Measurements from ENCODE around the gene BRICD5.

BRICD5 gene

GRCh38 chr16:2199095-2199494 is 11.6 kb downstream of the BRICD5 start:
- DNase-seq (ENCODE audit: low read depth): no peak

DNA sequence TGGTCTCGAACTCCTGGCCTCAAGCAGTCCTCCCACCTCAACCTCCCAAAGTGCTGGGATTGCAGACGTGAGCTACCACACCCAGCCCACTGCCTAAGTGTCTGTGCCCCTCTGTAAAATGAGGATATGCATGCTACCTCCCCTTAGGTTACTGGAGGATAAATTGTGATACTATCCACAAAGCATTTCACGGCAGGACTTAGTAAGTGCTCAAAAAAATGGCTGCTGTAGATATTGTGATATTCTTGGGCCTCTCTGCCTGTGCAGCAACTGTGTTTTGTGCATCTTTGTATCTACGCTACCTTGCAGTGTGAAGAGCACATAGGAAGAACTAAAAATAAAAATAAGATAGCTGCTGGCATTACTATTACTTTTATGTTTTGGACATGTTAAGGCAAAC is 12.4 kb downstream of the BRICD5 start:
- DNase-seq (ENCODE audit: low read depth): no peak

- DNase-seq (ENCODE audit: low read depth): no peak
Measured at GRCh38 chr16:2197765-2198164, 12.9 kb downstream of the BRICD5 start.

DNA sequence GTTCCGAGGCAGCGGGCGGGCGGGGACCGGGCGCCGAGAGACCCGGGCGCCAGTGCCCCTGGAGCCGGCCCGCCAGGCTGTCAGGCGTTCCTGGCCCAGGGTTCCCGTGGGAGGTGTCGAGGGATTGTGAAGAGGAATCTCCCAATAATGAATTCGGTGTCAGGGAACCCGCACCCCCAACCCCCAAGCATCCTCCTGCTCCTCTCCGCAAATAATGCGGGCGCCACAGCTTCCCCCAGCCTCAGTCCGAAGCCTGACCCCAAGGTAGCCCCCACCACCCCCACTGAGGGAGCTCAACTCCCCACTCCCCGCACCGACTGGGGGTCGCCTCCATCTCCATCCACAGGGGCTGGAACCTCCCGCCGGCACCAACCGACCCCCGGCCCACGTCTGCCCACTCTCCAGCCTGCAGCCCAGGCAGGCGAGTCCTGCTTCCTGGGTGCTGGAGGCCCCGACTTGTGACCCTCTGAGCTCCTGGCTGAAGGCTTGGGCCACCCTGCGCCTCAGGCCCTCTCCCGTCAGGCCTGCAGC is 13.6 kb downstream of the BRICD5 start:
- no peak for DNase-seq (ENCODE audit: low read depth)

GRCh38 chr16:2196162-2196980 is 14.3 kb downstream of the BRICD5 start, which contains the start of gene CASKIN1:
Gene CASKIN1, minus strand, starts transcription at chr16:2196605. Its CDS starts 173 bp downstream, at chr16:2196432.
- DNase-seq (ENCODE audit: low read depth): no peak

GRCh38 chr16:2195322-2196161 is 15.1 kb downstream of the BRICD5 start:
- no peak for DNase-seq (ENCODE audit: low read depth)

GRCh38 chr16:2194852-2195321 is 15.8 kb downstream of the BRICD5 start:
- DNase-seq (ENCODE audit: low read depth): no peak

- no peak for DNase-seq (ENCODE audit: low read depth)
Measured at GRCh38 chr16:2194166-2194834, 16.4 kb downstream of the BRICD5 start.

- DNase-seq (ENCODE audit: low read depth): no peak
Measured at GRCh38 chr16:2191446-2191706, 19.3 kb downstream of the BRICD5 start.

DNA sequence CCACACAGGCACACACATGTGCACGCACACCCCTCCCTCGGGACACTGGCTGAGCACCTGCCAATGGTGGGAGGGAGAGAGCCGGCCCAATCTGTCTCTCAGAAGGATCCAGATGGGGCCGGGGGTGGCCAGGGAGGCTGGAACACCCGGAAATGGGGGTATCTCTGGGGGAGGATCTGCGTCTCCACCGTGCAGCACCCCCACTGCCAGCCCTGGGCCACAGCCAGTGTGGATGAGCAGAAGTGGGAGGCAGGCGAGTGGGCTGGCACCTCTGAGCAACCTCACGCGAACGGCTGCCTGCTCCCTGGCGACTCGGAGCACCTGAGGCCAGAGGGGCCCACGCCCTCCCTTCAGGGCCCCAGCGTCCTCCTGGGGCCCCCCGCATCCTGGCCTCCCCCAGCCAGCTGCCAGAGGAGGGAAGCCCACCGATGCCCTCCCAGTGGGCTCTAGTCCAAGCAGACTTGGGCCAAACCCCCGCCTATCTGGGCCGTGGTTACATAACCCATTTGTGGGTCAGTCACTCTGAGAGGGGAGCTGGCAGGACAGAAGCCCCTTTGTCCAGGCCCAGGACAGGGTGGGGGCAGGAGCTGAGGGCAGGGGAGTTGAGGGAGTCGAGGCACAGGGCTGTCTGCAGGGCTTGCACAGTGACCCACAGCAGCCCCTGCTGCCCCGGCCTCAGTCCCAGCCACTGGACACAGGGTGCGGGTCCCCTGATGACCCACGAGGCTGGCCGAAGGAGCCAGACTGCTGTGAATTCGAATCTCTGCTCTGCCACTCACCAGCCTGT is 19.8 kb downstream of the BRICD5 start:
- DNase-seq (ENCODE audit: low read depth): no peak

- no peak for DNase-seq (ENCODE audit: low read depth)
Measured at GRCh38 chr16:2190002-2190658, 20.5 kb downstream of the BRICD5 start.

DNA sequence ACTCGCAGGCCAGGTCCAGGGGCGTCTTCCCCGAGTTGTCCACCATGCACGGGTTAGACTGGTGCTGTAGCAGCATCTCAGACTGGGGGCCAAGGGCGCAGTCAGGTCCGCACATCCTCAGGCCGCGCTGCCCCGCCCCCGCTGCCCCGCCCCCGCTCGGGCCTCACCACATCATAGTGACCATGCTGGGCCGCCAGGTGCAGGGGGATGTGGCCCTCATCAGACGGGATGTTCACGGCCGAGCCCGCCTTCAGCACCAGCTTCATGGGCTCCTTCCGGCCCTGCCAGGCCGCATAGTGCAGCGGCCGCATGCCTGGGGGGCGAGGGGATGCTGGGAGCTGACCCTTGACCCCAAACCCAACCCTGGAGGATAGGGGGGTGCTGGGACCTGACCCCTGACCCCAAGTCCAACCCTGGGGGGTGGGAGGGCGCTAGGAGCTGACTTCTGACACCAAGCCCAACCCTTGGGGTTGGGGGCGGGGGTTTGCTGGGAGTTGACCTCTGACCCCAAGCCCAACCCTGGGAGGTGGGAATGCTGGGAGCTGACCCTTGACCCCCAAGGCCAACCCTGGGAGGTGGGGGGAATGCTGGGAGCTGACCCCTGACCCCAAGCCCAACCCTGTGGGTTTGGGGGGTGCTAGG is 21.3 kb downstream of the BRICD5 start:
- DNase-seq (ENCODE audit: low read depth): no peak

DNA sequence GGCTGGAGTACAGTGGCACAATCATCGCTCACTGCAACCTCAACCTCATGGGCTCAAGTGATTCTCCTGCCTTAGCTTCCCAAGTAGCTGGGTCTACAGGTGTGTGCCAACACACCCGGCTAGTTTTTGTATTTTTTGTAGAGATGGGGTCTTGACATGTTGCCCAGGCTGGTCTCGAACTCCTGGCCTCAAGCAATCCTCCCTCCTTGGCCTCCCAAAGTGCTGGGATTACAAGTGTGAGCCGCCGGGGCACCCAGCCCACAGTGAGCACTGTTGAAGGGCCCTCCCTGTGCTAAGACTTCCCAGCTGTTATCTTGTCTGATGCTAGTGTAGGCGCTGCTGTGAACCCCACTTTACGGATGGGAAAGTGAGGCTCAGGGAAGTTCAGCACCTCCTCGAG is 22.3 kb downstream of the BRICD5 start:
- DNase-seq (ENCODE audit: low read depth): no peak

GRCh38 chr16:2187212-2187611 is 23.5 kb downstream of the BRICD5 start:
- DNase-seq (ENCODE audit: low read depth): no peak

- DNase-seq (ENCODE audit: low read depth): no peak
Measured at GRCh38 chr16:2186505-2186904, 24.2 kb downstream of the BRICD5 start.

- no peak for DNase-seq (ENCODE audit: low read depth)
Measured at GRCh38 chr16:2186064-2186463, 24.6 kb downstream of the BRICD5 start.

GRCh38 chr16:2184962-2185361 is 25.7 kb downstream of the BRICD5 start:
- DNase-seq (ENCODE audit: low read depth): no peak

- DNase-seq (ENCODE audit: low read depth): no peak
Measured at GRCh38 chr16:2184346-2184745, 26.3 kb downstream of the BRICD5 start.

- no peak for DNase-seq (ENCODE audit: low read depth)
Measured at GRCh38 chr16:2183671-2184070, 27.0 kb downstream of the BRICD5 start.

GRCh38 chr16:2181952-2182351 is 28.7 kb downstream of the BRICD5 start:
- DNase-seq (ENCODE audit: low read depth): no peak
